T47D (cell line): ENCODE results near the gene TOP1.

ENCODE experiments used
- DNase-seq, 2 experiments: peaks; one replicate each; pipeline versions ENCODE4 v3.0.0 to v3.0.0-alpha.2; 2011 to 2012; ENCODE audit warnings: low read depth in 1 of 2, low spot score in 1 of 2
- JUND ChIP-seq: IDR thresholded peaks from 2 replicates; pipeline ENCODE4 v1.6.1; 2012; ENCODE audit warnings: low read depth
- in situ Hi-C: cut with HindIII; loops from 2 replicates; pipeline ENCODE4 v1.10.0; 2016; ENCODE audit warnings: low sequenced_read_pairs, low pct_unique_long_range_greater_than_20kb

TOP1 gene

GRCh38 chr20:41058674-41059635 is 30.3 kb downstream of the TOP1 start:
- in situ Hi-C loops: no loop called here
- no peak for DNase-seq
- no peak for TF ChIP-seq JUND

GRCh38 chr20:41061155-41061554 is 32.5 kb downstream of the TOP1 start:
- DNase-seq: no peak
- in situ Hi-C loops: no loop called here
- TF ChIP-seq JUND: no peak

GRCh38 chr20:41063442-41063841 is 34.8 kb downstream of the TOP1 start:
- TF ChIP-seq JUND: no peak
- in situ Hi-C loops: no loop called here
- no peak for DNase-seq

- in situ Hi-C loops: no loop called here
- no peak for TF ChIP-seq JUND
- no peak for DNase-seq
Observed at GRCh38 chr20:41064377-41064776, 35.8 kb downstream of the TOP1 start.

GRCh38 chr20:41065716-41066115 is 37.1 kb downstream of the TOP1 start:
- TF ChIP-seq JUND: no peak
- DNase-seq: no peak
- in situ Hi-C loops: no loop called here

- no peak for DNase-seq
- in situ Hi-C loops: no loop called here
- no peak for TF ChIP-seq JUND
Observed at GRCh38 chr20:41068806-41069205, 40.2 kb downstream of the TOP1 start.

GRCh38 chr20:41072190-41072863 is 43.7 kb downstream of the TOP1 start:
- DNase-seq: peak; percentile 29 to 67
- 0 out of 2 replicates have a peak, but pooled peaks have one; percentile 45 for TF ChIP-seq JUND
- in situ Hi-C loops: no loop called here

GRCh38 chr20:41072915-41073314 is 44.3 kb downstream of the TOP1 start:
- TF ChIP-seq JUND: no peak
- DNase-seq: no peak
- in situ Hi-C loops: no loop called here

- in situ Hi-C loops: no loop called here
- TF ChIP-seq JUND: no peak
- no peak for DNase-seq
Observed at GRCh38 chr20:41074441-41074840, 45.8 kb downstream of the TOP1 start.

GRCh38 chr20:41076776-41077175 is 48.2 kb downstream of the TOP1 start:
- TF ChIP-seq JUND: no peak
- DNase-seq: no peak
- in situ Hi-C loops: no loop called here

GRCh38 chr20:41078329-41078728 is 49.7 kb downstream of the TOP1 start:
- DNase-seq: peak; percentile 58 to 88
- in situ Hi-C loops: no loop called here
- TF ChIP-seq JUND: no peak

- in situ Hi-C loops: no loop called here
- no peak for TF ChIP-seq JUND
- no peak for DNase-seq
Observed at GRCh38 chr20:41079066-41079465, 50.4 kb downstream of the TOP1 start.

GRCh38 chr20:41080866-41081265 is 52.2 kb downstream of the TOP1 start:
- in situ Hi-C loops: no loop called here
- no peak for DNase-seq
- no peak for TF ChIP-seq JUND
